ENCODE measurements around the gene ITPR3.

Gene ITPR3

DNA sequence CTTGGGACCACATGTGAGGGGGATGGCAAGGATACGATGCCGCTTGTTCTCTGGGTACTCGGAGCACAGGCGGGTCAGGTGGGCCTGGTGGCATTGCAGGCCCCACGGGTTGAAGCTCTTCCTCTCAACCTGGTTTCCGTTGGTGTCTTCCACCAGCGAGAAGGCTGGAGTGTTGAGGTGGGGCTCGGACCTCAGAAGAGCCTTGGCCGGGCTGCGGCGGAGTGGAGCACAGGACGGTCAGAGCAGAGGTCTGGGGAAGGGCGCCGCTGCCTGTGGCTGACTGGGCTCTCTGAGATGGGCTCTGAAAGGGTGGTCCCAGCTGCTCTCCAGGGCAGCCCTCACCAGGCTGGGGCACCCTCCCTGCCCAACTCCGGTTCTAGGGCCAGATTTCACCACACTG lies 105.6 kb downstream of the ITPR3 start:
- Histone ChIP-seq H3K36me3 (ENCODE audit: control insufficient read depth in 1 of 2, insufficient read depth in 2 of 2, low read length in 2 of 2) (no peaks in the 10 kb centered on the region), H3K27ac (ENCODE audit: low read length) (no peak overlapping the region), H3K9me3 (ENCODE audit: control insufficient read depth in 1 of 2, low read length in 2 of 2) (no peaks in the 10 kb centered on the region), H3K4me1 (ENCODE audit: control insufficient read depth in 1 of 2, insufficient read depth in 2 of 2, low read length in 2 of 2) (peaks cover 0 to 11% of the 10 kb centered on the region in 2 donors), H3K4me3 (ENCODE audit: low read depth in 1 of 2, low read length in 2 of 2) (no peak overlapping the region), H3K27me3 (ENCODE audit: low read depth, low read length) (no peaks in the 10 kb centered on the region)

DNA sequence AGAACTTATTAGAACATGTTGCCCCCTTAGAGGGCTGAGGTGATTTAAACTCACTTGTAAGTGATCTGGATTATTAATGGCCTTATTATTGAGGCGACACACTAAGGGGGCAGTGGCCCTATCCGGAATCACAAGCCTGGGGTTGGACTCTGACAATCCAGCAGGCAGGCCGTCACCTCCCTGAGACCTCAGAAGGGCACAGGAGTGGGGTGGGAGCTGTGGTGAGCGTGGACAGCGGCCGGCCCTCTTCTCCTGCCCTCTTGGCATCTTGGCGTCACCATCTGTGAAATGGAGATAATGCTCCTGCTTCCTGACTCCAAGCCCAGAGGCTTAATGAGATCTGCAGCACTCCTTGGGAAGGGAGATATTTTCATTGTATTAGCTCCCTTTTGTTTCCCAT lies 106.0 kb downstream of the ITPR3 start:
- Histone ChIP-seq H3K27me3 (ENCODE audit: low read depth, low read length) (no peaks in the 10 kb centered on the region), H3K4me1 (ENCODE audit: control insufficient read depth in 1 of 2, insufficient read depth in 2 of 2, low read length in 2 of 2) (peaks cover 0 to 11% of the 10 kb centered on the region in 2 donors), H3K4me3 (ENCODE audit: low read depth in 1 of 2, low read length in 2 of 2) (no peak overlapping the region), H3K36me3 (ENCODE audit: control insufficient read depth in 1 of 2, insufficient read depth in 2 of 2, low read length in 2 of 2) (no peaks in the 10 kb centered on the region), H3K27ac (ENCODE audit: low read length) (no peak overlapping the region), H3K9me3 (ENCODE audit: control insufficient read depth in 1 of 2, low read length in 2 of 2) (no peaks in the 10 kb centered on the region)

GRCh38 chr6:33727932-33728331 lies 106.8 kb downstream of the ITPR3 start:
- Histone ChIP-seq H3K4me3 (ENCODE audit: low read depth in 1 of 2, low read length in 2 of 2) (no peak overlapping the region), H3K36me3 (ENCODE audit: control insufficient read depth in 1 of 2, insufficient read depth in 2 of 2, low read length in 2 of 2) (no peaks in the 10 kb centered on the region), H3K9me3 (ENCODE audit: control insufficient read depth in 1 of 2, low read length in 2 of 2) (no peaks in the 10 kb centered on the region), H3K27me3 (ENCODE audit: low read depth, low read length) (no peaks in the 10 kb centered on the region), H3K4me1 (ENCODE audit: control insufficient read depth in 1 of 2, insufficient read depth in 2 of 2, low read length in 2 of 2) (peaks cover 0 to 11% of the 10 kb centered on the region in 2 donors), H3K27ac (ENCODE audit: low read length) (no peak overlapping the region)

GRCh38 chr6:33728438-33728837 lies 107.3 kb downstream of the ITPR3 start:
- Histone ChIP-seq H3K9me3 (ENCODE audit: control insufficient read depth in 1 of 2, low read length in 2 of 2) (no peaks in the 10 kb centered on the region), H3K27me3 (ENCODE audit: low read depth, low read length) (no peaks in the 10 kb centered on the region), H3K36me3 (ENCODE audit: control insufficient read depth in 1 of 2, insufficient read depth in 2 of 2, low read length in 2 of 2) (no peaks in the 10 kb centered on the region), H3K4me1 (ENCODE audit: control insufficient read depth in 1 of 2, insufficient read depth in 2 of 2, low read length in 2 of 2) (peaks cover 0 to 8% of the 10 kb centered on the region in 2 donors), H3K27ac (ENCODE audit: low read length) (no peak overlapping the region), H3K4me3 (ENCODE audit: low read depth in 1 of 2, low read length in 2 of 2) (no peak overlapping the region)

- H3K4me1 ChIP-seq (ENCODE audit: control insufficient read depth in 1 of 2, insufficient read depth in 2 of 2, low read length in 2 of 2): peaks cover 0 to 4% of the 10 kb centered on the region in 2 donors
- H3K27ac ChIP-seq (ENCODE audit: low read length): no peak overlapping the region
- H3K9me3 ChIP-seq (ENCODE audit: control insufficient read depth in 1 of 2, low read length in 2 of 2): no peaks in the 10 kb centered on the region
Observed at GRCh38 chr6:33729059-33729458, 107.9 kb downstream of the ITPR3 start.

GRCh38 chr6:33730611-33731010 lies 109.5 kb downstream of the ITPR3 start:
- Histone ChIP-seq H3K4me1 (ENCODE audit: control insufficient read depth in 1 of 2, insufficient read depth in 2 of 2, low read length in 2 of 2) (peaks cover 0 to 4% of the 10 kb centered on the region in 2 donors), H3K9me3 (ENCODE audit: control insufficient read depth in 1 of 2, low read length in 2 of 2) (no peaks in the 10 kb centered on the region), H3K36me3 (ENCODE audit: control insufficient read depth in 1 of 2, insufficient read depth in 2 of 2, low read length in 2 of 2) (no peaks in the 10 kb centered on the region), H3K27ac (ENCODE audit: low read length) (no peak overlapping the region), H3K27me3 (ENCODE audit: low read depth, low read length) (no peaks in the 10 kb centered on the region), H3K4me3 (ENCODE audit: low read depth in 1 of 2, low read length in 2 of 2) (no peak overlapping the region)

More at GRCh38 chr6:33729059-33729458, 107.9 kb downstream of the ITPR3 start:
- Histone ChIP-seq H3K36me3 (ENCODE audit: control insufficient read depth in 1 of 2, insufficient read depth in 2 of 2, low read length in 2 of 2) (no peaks in the 10 kb centered on the region), H3K4me3 (ENCODE audit: low read depth in 1 of 2, low read length in 2 of 2) (no peak overlapping the region), H3K27me3 (ENCODE audit: low read depth, low read length) (no peaks in the 10 kb centered on the region)

DNA sequence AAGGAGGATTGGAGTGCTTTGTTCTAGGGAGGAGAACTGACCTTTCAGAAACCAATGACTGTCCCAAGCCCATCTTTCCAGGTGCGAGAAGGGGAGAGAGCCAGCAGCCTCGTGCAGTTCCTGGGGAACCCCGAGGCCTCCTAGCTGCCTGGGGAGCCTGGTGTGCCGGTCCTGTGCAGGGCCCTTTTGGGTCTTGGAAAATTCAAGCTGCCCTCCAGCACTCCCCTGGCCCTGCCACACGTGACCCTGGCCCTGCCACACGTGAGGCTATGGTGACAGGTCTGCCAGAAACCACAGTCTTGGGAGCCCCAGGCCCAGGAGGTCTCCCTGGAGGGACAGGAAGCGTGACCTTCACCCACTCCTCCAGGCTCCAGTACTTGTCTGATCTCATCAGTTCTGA lies 109.9 kb downstream of the ITPR3 start:
- Histone ChIP-seq H3K4me1 (ENCODE audit: control insufficient read depth in 1 of 2, insufficient read depth in 2 of 2, low read length in 2 of 2) (peaks cover 0 to 4% of the 10 kb centered on the region in 2 donors), H3K27ac (ENCODE audit: low read length) (no peak overlapping the region)

DNA sequence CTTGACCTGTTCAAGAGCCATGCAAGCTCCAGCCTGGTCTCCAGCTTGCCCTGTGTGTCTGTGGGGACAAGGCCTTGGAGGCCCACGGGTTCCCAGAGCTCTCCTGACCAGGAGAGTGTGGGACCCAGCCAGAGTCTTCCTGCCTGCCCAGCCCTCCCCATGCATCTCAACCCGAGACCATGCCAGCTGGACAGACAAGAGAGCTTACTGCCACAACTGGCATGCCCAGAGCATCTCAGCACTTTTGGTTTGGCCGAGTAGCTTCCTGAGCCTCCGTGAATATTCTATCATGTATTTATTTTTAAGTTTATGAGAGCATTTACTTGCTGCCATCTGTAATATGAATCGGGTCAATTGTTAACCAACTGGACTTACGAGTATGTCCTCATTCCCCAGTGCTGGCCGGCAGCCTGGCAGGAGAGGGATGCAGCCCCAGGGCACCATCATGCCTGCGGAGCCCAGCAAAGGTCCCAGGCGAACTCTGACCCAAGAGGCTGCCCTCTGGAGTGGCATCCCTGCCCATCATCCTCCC lies 110.7 kb downstream of the ITPR3 start:
- no peaks in the 10 kb centered on the region for H3K36me3 ChIP-seq (ENCODE audit: control insufficient read depth in 1 of 2, insufficient read depth in 2 of 2, low read length in 2 of 2)
- H3K4me1 ChIP-seq (ENCODE audit: control insufficient read depth in 1 of 2, insufficient read depth in 2 of 2, low read length in 2 of 2): peaks cover 0 to 4% of the 10 kb centered on the region in 2 donors
- no peak overlapping the region for H3K4me3 ChIP-seq (ENCODE audit: low read depth in 1 of 2, low read length in 2 of 2)
- no peaks in the 10 kb centered on the region for H3K9me3 ChIP-seq (ENCODE audit: control insufficient read depth in 1 of 2, low read length in 2 of 2)
- H3K27me3 ChIP-seq (ENCODE audit: low read depth, low read length): no peaks in the 10 kb centered on the region
- H3K27ac ChIP-seq (ENCODE audit: low read length): no peak overlapping the region

More for the DNA sequence above, 109.9 kb downstream of the ITPR3 start:
- no peaks in the 10 kb centered on the region for H3K36me3 ChIP-seq (ENCODE audit: control insufficient read depth in 1 of 2, insufficient read depth in 2 of 2, low read length in 2 of 2)
- H3K4me3 ChIP-seq (ENCODE audit: low read depth in 1 of 2, low read length in 2 of 2): no peak overlapping the region
- no peaks in the 10 kb centered on the region for H3K27me3 ChIP-seq (ENCODE audit: low read depth, low read length)
- no peaks in the 10 kb centered on the region for H3K9me3 ChIP-seq (ENCODE audit: control insufficient read depth in 1 of 2, low read length in 2 of 2)

GRCh38 chr6:33732385-33732784 lies 111.3 kb downstream of the ITPR3 start:
- no peaks in the 10 kb centered on the region for H3K27me3 ChIP-seq (ENCODE audit: low read depth, low read length)
- H3K4me1 ChIP-seq (ENCODE audit: control insufficient read depth in 1 of 2, insufficient read depth in 2 of 2, low read length in 2 of 2): peaks cover 0 to 4% of the 10 kb centered on the region in 2 donors
- no peaks in the 10 kb centered on the region for H3K36me3 ChIP-seq (ENCODE audit: control insufficient read depth in 1 of 2, insufficient read depth in 2 of 2, low read length in 2 of 2)
- no peak overlapping the region for H3K27ac ChIP-seq (ENCODE audit: low read length)
- no peaks in the 10 kb centered on the region for H3K9me3 ChIP-seq (ENCODE audit: control insufficient read depth in 1 of 2, low read length in 2 of 2)
- no peak overlapping the region for H3K4me3 ChIP-seq (ENCODE audit: low read depth in 1 of 2, low read length in 2 of 2)

GRCh38 chr6:33732817-33733708 lies 111.9 kb downstream of the ITPR3 start:
- no peaks in the 10 kb centered on the region for H3K36me3 ChIP-seq (ENCODE audit: control insufficient read depth in 1 of 2, insufficient read depth in 2 of 2, low read length in 2 of 2)
- peaks cover 0 to 4% of the 10 kb centered on the region in 2 donors for H3K4me1 ChIP-seq (ENCODE audit: control insufficient read depth in 1 of 2, insufficient read depth in 2 of 2, low read length in 2 of 2)
- H3K27ac ChIP-seq (ENCODE audit: low read length): no peak overlapping the region
- H3K9me3 ChIP-seq (ENCODE audit: control insufficient read depth in 1 of 2, low read length in 2 of 2): no peaks in the 10 kb centered on the region
- H3K27me3 ChIP-seq (ENCODE audit: low read depth, low read length): no peaks in the 10 kb centered on the region
- H3K4me3 ChIP-seq (ENCODE audit: low read depth in 1 of 2, low read length in 2 of 2): no peak overlapping the region

DNA sequence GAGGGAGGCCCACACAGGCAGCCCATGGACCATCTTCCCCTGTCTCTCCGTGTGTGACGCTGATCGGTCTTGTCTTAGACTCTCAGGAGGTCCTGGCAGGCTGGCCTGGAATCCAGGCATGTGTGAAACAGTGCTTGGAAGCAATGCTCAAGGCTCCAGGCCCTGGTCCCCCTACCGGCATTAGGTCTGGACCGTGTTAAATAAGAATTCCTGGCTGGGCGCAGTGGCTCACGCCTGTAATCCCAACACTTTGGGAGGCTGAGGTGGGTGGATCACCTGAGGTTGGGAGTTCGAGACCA lies 112.5 kb downstream of the ITPR3 start:
- Histone ChIP-seq H3K4me1 (ENCODE audit: control insufficient read depth in 1 of 2, insufficient read depth in 2 of 2, low read length in 2 of 2) (peaks cover 0 to 4% of the 10 kb centered on the region in 2 donors), H3K27me3 (ENCODE audit: low read depth, low read length) (no peaks in the 10 kb centered on the region), H3K36me3 (ENCODE audit: control insufficient read depth in 1 of 2, insufficient read depth in 2 of 2, low read length in 2 of 2) (no peaks in the 10 kb centered on the region), H3K27ac (ENCODE audit: low read length) (no peak overlapping the region), H3K4me3 (ENCODE audit: low read depth in 1 of 2, low read length in 2 of 2) (no peak overlapping the region), H3K9me3 (ENCODE audit: control insufficient read depth in 1 of 2, low read length in 2 of 2) (no peaks in the 10 kb centered on the region)
